ENCODE results near the gene FREM3.
A peak's percentile ranks its signal among the peaks of the same experiment; 100 is the strongest.
"Not testable (repeated sequence)": the region's sequence is repeated elsewhere in the genome, so short reads cannot be mapped to it uniquely, and the experiment has no call there.

The FREM3 gene

GRCh38 chr4:143575331-143575730 is 125.1 kb downstream of the FREM3 start:
- no peak for DNase-seq (ENCODE audit: low read depth)

- DNase-seq (ENCODE audit: low read depth) = no peak
These were observed 136.0 kb downstream of the FREM3 start for GRCh38 chr4:143564472-143564871.

GRCh38 chr4:143559757-143560147 is 140.7 kb downstream of the FREM3 start:
- DNase-seq (ENCODE audit: low read depth) = no peak

- peak; percentile 49 for DNase-seq (ENCODE audit: low read depth)
These were observed 141.4 kb downstream of the FREM3 start for GRCh38 chr4:143558823-143559756.

GRCh38 chr4:143558286-143558685 is 142.2 kb downstream of the FREM3 start:
- no peak for DNase-seq (ENCODE audit: low read depth)

- DNase-seq (ENCODE audit: low read depth) = no peak
These were observed 144.8 kb downstream of the FREM3 start for GRCh38 chr4:143555676-143556075.

GRCh38 chr4:143554728-143555597 is 145.5 kb downstream of the FREM3 start:
- no peak for DNase-seq (ENCODE audit: low read depth)

GRCh38 chr4:143549928-143550327 is 150.5 kb downstream of the FREM3 start:
- DNase-seq (ENCODE audit: low read depth) = no peak

- no peak for DNase-seq (ENCODE audit: low read depth)
These were observed 160.8 kb downstream of the FREM3 start for GRCh38 chr4:143539670-143540023.

GRCh38 chr4:143538979-143539669 is 161.4 kb downstream of the FREM3 start:
- DNase-seq (ENCODE audit: low read depth) = no peak

GRCh38 chr4:143531788-143532491 is 168.5 kb downstream of the FREM3 start:
- DNase-seq (ENCODE audit: low read depth) = no peak

- no peak for DNase-seq (ENCODE audit: low read depth)
These were observed 169.1 kb downstream of the FREM3 start for GRCh38 chr4:143531380-143531779.

GRCh38 chr4:143528046-143528445 is 172.4 kb downstream of the FREM3 start:
- not testable (repeated sequence) for DNase-seq (ENCODE audit: low read depth)

Measured in CMK (cell line).